Left ventricle myocardium superior (tissue), 1 donor: ENCODE results near the gene ABCC3. TPM values are rescaled to one million over a fixed set of nuclear protein-coding genes. Genes with fewer than 3 reads are reported as not detected.
"Not testable (repeated sequence)": the region's sequence is repeated elsewhere in the genome, so short reads cannot be mapped to it uniquely, and the experiment has no call there.

Experiments
- ATAC-seq: fragments of 200-7000 bp; cut with Tn5 transposase; one replicate; pipeline ENCODE4 v1.9.1; 2020; ENCODE audit warnings: mild to moderate bottlenecking, moderate library complexity
- DNase-seq: peaks from one replicate; pipeline ENCODE4 v3.0.0-alpha.2; 2020
- intact Hi-C: fragments of 100-400 bp; cut with micrococcal nuclease; formaldehyde crosslinking; loops from one replicate; pipeline ENCODE4 v1.11.0; 2022
- total RNA-seq: library from RNA; stranded (reverse); fragmentation: NEBNext Ultra II Directional; extraction: Animal tissue kit (Norgen Biotek cat#: 25700); gene quantifications from one replicate; pipeline ENCODE4 v1.2.1, GENCODE V29; 2021
- donor health status: DM: no; HTN: yes; CAD: no; lungs with severe emphysema.

ABCC3 gene
- total RNA-seq, 1 donor from 2014 or later = 0.37 TPM

GRCh38 chr17:50710025-50710424 is 75.3 kb downstream of the ABCC3 start:
- DNase-seq (no peak), ATAC-seq (no peak)
- intact Hi-C loops = no loop called here

GRCh38 chr17:50710650-50711049 is 76.0 kb downstream of the ABCC3 start:
- no peak for ATAC-seq
- DNase-seq = no peak
- intact Hi-C loops = no loop called here

GRCh38 chr17:50712641-50713040 is 78.0 kb downstream of the ABCC3 start:
- ATAC-seq (no peak), DNase-seq (no peak)
- intact Hi-C loops = no loop called here

- intact Hi-C loops = no loop called here
- no peak for ATAC-seq
- DNase-seq = no peak
Measured at GRCh38 chr17:50715471-50715870, 80.8 kb downstream of the ABCC3 start.

- ATAC-seq = peak; percentile 98
- intact Hi-C loops = no loop called here
- peak; percentile 97 for DNase-seq
Measured at GRCh38 chr17:50719144-50719923, 84.7 kb downstream of the ABCC3 start, which contains the start of gene LUC7L3. Gene LUC7L3, plus strand, starts transcription at chr17:50719603. Its CDS starts 130 bp downstream, at chr17:50719733.

GRCh38 chr17:50719924-50720794 is 85.5 kb downstream of the ABCC3 start:
- intact Hi-C loops = no loop called here
- no peak for ATAC-seq
- no peak for DNase-seq

GRCh38 chr17:50721194-50722010 is 86.7 kb downstream of the ABCC3 start:
- intact Hi-C loops = no loop called here
- no peak for ATAC-seq
- DNase-seq = no peak

- ATAC-seq (no peak), DNase-seq (no peak)
- intact Hi-C loops = no loop called here
Measured at GRCh38 chr17:50722746-50723145, 88.1 kb downstream of the ABCC3 start.

- DNase-seq, ATAC-seq, intact Hi-C loops: not testable (repeated sequence)
Measured at GRCh38 chr17:50724622-50725021, 89.9 kb downstream of the ABCC3 start.

GRCh38 chr17:50725769-50726655 is 91.3 kb downstream of the ABCC3 start:
- intact Hi-C loops = no loop called here
- DNase-seq (no peak), ATAC-seq (peak; percentile 9)

GRCh38 chr17:50728112-50728429 is 93.4 kb downstream of the ABCC3 start:
- intact Hi-C loops = no loop called here
- ATAC-seq (no peak), DNase-seq (no peak)

- DNase-seq = no peak
- intact Hi-C loops = no loop called here
- ATAC-seq = no peak
Measured at GRCh38 chr17:50728881-50729765, 94.4 kb downstream of the ABCC3 start.

GRCh38 chr17:50731575-50732460 is 97.1 kb downstream of the ABCC3 start:
- DNase-seq (no peak), ATAC-seq (peak; percentile 12)
- intact Hi-C loops = no loop called here

GRCh38 chr17:50735287-50735686 is 100.6 kb downstream of the ABCC3 start:
- DNase-seq (no peak), ATAC-seq (no peak)
- intact Hi-C loops = no loop called here

GRCh38 chr17:50737118-50737698 is 102.5 kb downstream of the ABCC3 start:
- DNase-seq (no peak), ATAC-seq (no peak)
- intact Hi-C loops = no loop called here

GRCh38 chr17:50739098-50739497 is 104.4 kb downstream of the ABCC3 start:
- intact Hi-C loops = no loop called here
- DNase-seq (no peak), ATAC-seq (no peak)
